HepG2 (cell line): Measurements from ENCODE around the gene RPL4. TPM values are rescaled to one million over a fixed set of nuclear protein-coding genes. Genes with fewer than 3 reads are reported as not detected.

Experiments used
- BHLHE40 ChIP-seq: IDR thresholded peaks from 2 replicates; pipeline ENCODE4 v1.6.1; 2011; ENCODE audit warnings: low read length, improper control_type of control experiment
- CCAR2 ChIP-seq: fragments of 200-400 bp; formaldehyde crosslinking; optimal IDR thresholded peaks from 2 replicates; pipeline ENCODE3; 2018; ENCODE audit warnings: low read depth, mild to moderate bottlenecking, low read length, moderate library complexity
- MXD4 ChIP-seq: IDR thresholded peaks from 2 replicates; pipeline ENCODE4 v1.6.1; 2016; ENCODE audit warnings: mild to moderate bottlenecking, missing biosample characterization, missing genetic modification reagents
- NCOR1 ChIP-seq: fragments of 200-600 bp; sonication (generic); IDR thresholded peaks from 2 replicates; pipeline ENCODE4 v1.7.0; 2017; ENCODE audit warnings: antibody characterized with exemption, low read length, borderline replicate concordance
- PTBP1 ChIP-seq: fragments of 200-400 bp; formaldehyde crosslinking; IDR thresholded peaks from 2 replicates; pipeline ENCODE4 v1.6.1; 2018; ENCODE audit warnings: low read length, low read depth; ENCODE audit not compliant: poor library complexity, severe bottlenecking
- ZNF296 ChIP-seq: sonication (generic); formaldehyde crosslinking; conservative IDR thresholded peaks from 2 replicates; pipeline ENCODE4 v1.5.0; 2020; ENCODE audit warnings: mild to moderate bottlenecking, missing genetic modification reagents
- ZNF451 ChIP-seq: sonication (generic); formaldehyde crosslinking; IDR thresholded peaks from 2 replicates; pipeline ENCODE4 v1.5.0; 2020; ENCODE audit warnings: mild to moderate bottlenecking, missing genetic modification reagents
- ZNF839 ChIP-seq: sonication (generic); formaldehyde crosslinking; IDR thresholded peaks from 2 replicates; pipeline ENCODE4 v1.4.0; 2020; ENCODE audit warnings: missing genetic modification reagents, mild to moderate bottlenecking, borderline replicate concordance
- ZNF841 ChIP-seq: sonication (generic); formaldehyde crosslinking; IDR thresholded peaks from 2 replicates; pipeline ENCODE4 v1.8.1; 2023; ENCODE audit warnings: missing genetic modification reagents, borderline replicate concordance
- polyA plus RNA-seq, 8 experiments: library from polyadenylated mRNA; depleted of rRNA in 3 of 8; stranded (reverse) in 7 of 8; unstranded in 1 of 8; fragments of >200 nt; fragmentation: Illumina TruSeq in 4 of 8; extraction: Trizol in 4 of 8; gene quantifications; 2 replicates each; pipeline versions ENCODE4 v1.2.1 to v1.2.3, GENCODE V29; 2011 to 2016; ENCODE audit warnings: low read depth in 4 of 8, missing spikeins in 1 of 8, mixed read lengths in 1 of 8; ENCODE audit not compliant: insufficient read depth in 1 of 8
- total RNA-seq, 5 experiments: library from RNA; depleted of rRNA; stranded (reverse); fragments of >200 nt; fragmentation: Illumina TruSeq; extraction: Trizol; gene quantifications; 2 replicates each; pipeline ENCODE4 v1.2.3, GENCODE V29; 2016; ENCODE audit warnings: low read depth in 1 of 5
- TF ChIP-seq, protein P1 (sequence below): sonication (generic); formaldehyde crosslinking; IDR thresholded peaks from 2 replicates; pipeline ENCODE4 v1.5.1; 2020; ENCODE audit warnings: missing genetic modification reagents, mild to moderate bottlenecking, borderline replicate concordance
- TF ChIP-seq, protein P2 (sequence below): IDR thresholded peaks from 2 replicates; pipeline ENCODE4 v1.6.1; 2016; ENCODE audit warnings: missing compliant biosample characterization, missing genetic modification reagents, borderline replicate concordance
- TF ChIP-seq, protein P3 (sequence below): sonication (generic); formaldehyde crosslinking; IDR thresholded peaks from 2 replicates; pipeline ENCODE4 v1.4.0; 2020; ENCODE audit warnings: mild to moderate bottlenecking, missing genetic modification reagents
- TF ChIP-seq, protein P4 (sequence below): sonication (generic); formaldehyde crosslinking; IDR thresholded peaks from 2 replicates; pipeline ENCODE4 v1.4.0; 2020; ENCODE audit warnings: mild to moderate bottlenecking, missing genetic modification reagents
- TF ChIP-seq, protein P5 (sequence below): sonication (generic); formaldehyde crosslinking; IDR thresholded peaks from 2 replicates; pipeline ENCODE4 v1.5.0; 2020; ENCODE audit warnings: missing genetic modification reagents

RPL4 gene
- total and polyA plus RNA-seq, 2 of the 13 experiments (the other 11 are each of a cell fraction or from before 2014, with no cell fraction given) = 3,630 to 3,960 TPM

DNA sequence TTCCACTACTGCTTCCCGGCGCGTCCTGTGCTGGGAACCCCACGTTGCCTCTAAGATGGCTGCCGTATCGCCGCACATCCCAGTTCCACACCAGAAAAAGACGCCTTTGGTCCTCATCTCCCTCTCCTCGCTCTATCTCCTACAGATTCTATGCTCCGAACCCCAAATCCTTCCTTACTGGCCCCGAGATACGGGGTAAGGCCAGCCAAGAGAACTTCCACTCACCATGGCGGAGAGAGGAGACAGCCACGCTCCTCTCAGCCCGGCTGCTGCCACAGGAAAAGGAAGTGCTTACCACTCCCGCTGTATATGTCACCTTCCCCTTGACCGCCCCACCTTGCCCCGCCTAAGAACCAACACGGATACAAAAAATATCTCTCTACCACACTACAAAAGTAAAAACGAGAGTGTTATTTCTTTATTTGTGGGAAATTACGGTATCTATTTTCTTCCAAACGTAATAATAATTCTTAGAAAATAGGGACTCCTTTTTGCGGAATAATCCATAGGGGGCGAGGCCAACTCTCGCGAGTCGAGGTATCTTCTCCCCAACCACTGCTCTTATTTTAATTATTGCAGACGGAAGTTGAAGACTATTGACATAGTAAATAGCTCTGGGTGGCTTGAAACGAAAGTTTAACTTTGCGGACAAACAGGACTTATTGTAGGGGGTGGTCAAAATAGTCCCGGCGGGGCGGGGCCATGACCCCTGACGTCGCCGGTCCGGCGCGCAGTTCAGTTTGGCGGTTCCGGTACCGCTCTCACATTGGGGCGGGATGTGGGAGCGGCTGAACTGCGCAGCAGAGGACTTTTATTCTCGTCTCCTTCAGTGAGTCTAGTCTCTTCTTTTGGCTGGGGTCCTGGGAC is at the start of gene RPL4, which contains the start of gene ZWILCH (continued):
- peak; percentile 69; the same call in 1 of the 2 replicates for TF ChIP-seq NCOR1
- TF ChIP-seq ZNF296 = peak; percentile 62; the same call in 1 of the 2 replicates
- no peak for TF ChIP-seq PTBP1
- no peak for TF ChIP-seq ZNF451 (CRISPR knock-in tag)
- no peak for TF ChIP-seq ZNF841
- TF ChIP-seq, protein P1, sequence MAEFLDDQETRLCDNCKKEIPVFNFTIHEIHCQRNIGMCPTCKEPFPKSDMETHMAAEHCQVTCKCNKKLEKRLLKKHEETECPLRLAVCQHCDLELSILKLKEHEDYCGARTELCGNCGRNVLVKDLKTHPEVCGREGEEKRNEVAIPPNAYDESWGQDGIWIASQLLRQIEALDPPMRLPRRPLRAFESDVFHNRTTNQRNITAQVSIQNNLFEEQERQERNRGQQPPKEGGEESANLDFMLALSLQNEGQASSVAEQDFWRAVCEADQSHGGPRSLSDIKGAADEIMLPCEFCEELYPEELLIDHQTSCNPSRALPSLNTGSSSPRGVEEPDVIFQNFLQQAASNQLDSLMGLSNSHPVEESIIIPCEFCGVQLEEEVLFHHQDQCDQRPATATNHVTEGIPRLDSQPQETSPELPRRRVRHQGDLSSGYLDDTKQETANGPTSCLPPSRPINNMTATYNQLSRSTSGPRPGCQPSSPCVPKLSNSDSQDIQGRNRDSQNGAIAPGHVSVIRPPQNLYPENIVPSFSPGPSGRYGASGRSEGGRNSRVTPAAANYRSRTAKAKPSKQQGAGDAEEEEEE = no peak
- TF ChIP-seq BHLHE40 = no peak
- TF ChIP-seq MXD4 = peak; percentile 45; the same call in 1 of the 2 replicates
- no peak for TF ChIP-seq CCAR2
- TF ChIP-seq, protein P2, sequence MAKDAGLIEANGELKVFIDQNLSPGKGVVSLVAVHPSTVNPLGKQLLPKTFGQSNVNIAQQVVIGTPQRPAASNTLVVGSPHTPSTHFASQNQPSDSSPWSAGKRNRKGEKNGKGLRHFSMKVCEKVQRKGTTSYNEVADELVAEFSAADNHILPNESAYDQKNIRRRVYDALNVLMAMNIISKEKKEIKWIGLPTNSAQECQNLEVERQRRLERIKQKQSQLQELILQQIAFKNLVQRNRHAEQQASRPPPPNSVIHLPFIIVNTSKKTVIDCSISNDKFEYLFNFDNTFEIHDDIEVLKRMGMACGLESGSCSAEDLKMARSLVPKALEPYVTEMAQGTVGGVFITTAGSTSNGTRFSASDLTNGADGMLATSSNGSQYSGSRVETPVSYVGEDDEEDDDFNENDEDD (CRISPR knock-in tag) = peak; percentile 96
- TF ChIP-seq ZNF839 (CRISPR knock-in tag) = no peak
- TF ChIP-seq, protein P3, sequence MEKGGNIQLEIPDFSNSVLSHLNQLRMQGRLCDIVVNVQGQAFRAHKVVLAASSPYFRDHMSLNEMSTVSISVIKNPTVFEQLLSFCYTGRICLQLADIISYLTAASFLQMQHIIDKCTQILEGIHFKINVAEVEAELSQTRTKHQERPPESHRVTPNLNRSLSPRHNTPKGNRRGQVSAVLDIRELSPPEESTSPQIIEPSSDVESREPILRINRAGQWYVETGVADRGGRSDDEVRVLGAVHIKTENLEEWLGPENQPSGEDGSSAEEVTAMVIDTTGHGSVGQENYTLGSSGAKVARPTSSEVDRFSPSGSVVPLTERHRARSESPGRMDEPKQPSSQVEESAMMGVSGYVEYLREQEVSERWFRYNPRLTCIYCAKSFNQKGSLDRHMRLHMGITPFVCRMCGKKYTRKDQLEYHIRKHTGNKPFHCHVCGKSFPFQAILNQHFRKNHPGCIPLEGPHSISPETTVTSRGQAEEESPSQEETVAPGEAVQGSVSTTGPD (CRISPR knock-in tag) = no peak
- TF ChIP-seq, protein P4, sequence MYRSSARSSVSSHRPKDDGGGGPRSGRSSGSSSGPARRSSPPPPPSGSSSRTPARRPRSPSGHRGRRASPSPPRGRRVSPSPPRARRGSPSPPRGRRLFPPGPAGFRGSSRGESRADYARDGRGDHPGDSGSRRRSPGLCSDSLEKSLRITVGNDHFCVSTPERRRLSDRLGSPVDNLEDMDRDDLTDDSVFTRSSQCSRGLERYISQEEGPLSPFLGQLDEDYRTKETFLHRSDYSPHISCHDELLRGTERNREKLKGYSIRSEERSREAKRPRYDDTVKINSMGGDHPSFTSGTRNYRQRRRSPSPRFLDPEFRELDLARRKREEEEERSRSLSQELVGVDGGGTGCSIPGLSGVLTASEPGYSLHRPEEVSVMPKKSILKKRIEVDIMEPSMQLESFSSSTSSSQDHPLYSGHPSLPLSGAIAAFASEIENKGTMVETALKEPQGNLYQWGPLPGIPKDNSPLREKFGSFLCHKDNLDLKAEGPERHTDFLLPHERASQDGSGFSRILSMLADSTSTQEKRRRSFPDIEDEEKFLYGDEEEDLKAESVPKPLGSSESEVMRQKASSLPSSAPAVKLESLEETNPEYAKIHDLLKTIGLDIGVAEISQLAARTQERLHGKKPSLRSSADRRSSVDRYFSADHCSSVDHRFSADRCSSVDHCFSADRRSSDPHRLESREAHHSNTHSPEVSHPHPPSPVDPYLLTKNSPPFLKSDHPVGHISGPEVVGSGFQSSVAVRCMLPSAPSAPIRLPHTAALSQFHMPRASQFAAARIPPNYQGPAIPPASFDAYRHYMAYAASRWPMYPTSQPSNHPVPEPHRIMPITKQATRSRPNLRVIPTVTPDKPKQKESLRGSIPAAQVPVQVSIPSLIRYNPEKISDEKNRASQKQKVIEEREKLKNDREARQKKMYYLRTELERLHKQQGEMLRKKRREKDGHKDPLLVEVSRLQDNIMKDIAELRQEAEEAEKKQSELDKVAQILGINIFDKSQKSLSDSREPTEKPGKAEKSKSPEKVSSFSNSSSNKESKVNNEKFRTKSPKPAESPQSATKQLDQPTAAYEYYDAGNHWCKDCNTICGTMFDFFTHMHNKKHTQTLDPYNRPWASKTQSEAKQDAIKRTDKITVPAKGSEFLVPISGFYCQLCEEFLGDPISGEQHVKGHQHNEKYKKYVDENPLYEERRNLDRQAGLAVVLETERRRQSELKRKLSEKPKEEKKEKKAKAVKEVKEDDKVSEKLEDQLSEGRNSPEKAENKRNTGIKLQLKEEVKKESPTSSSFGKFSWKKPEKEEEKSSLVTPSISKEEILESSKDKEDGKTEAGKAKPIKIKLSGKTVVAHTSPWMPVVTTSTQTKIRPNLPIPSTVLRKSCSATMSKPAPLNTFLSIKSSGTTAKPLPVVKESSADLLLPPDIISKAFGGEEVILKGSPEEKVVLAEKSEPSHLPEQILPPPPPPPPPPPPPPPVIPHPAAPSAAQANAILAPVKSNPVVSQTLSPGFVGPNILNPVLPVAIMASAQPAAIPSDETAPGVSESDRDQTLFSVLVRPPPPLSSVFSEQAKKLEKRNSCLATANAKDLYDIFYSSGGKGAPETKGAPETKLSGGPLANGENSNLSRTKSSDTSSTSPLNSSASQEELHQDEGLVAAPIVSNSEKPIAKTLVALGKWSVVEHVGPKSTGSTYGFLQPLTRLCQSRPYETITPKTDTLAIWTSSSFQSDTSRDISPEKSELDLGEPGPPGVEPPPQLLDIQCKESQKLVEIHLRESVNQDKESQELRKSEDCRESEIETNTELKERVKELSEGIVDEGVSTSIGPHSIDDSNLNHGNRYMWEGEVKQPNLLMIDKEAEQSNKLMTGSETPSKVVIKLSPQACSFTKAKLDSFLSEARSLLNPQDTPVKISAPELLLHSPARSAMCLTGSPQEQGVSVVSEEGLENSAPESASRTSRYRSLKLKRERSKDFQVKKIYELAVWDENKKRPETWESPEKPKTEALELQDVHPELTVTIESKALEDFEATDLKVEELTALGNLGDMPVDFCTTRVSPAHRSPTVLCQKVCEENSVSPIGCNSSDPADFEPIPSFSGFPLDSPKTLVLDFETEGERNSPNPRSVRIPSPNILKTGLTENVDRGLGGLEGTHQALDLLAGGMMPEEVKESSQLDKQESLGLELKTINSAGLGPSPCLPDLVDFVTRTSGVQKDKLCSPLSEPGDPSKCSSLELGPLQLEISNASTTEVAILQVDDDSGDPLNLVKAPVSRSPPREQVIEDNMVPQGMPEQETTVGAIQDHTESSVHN = no peak
- TF ChIP-seq, protein P5, sequence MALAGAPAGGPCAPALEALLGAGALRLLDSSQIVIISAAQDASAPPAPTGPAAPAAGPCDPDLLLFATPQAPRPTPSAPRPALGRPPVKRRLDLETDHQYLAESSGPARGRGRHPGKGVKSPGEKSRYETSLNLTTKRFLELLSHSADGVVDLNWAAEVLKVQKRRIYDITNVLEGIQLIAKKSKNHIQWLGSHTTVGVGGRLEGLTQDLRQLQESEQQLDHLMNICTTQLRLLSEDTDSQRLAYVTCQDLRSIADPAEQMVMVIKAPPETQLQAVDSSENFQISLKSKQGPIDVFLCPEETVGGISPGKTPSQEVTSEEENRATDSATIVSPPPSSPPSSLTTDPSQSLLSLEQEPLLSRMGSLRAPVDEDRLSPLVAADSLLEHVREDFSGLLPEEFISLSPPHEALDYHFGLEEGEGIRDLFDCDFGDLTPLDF (CRISPR knock-in tag) = peak; percentile 48; the same call in 1 of the 2 replicates
